ENCODE data around the gene TIMM44. TPM values are rescaled to one million over a fixed set of nuclear protein-coding genes. Genes with fewer than 3 reads are reported as not detected.
A peak's percentile ranks its signal among the peaks of the same experiment; 100 is the strongest.
"Not testable (repeated sequence)": the region's sequence is repeated elsewhere in the genome, so short reads cannot be mapped to it uniquely, and the experiment has no call there.

The TIMM44 gene
- total RNA-seq, 1 donor from 2014 or later: 80.7 TPM

- no peaks in the 10 kb centered on the region for H3K9me3 Mint-ChIP-seq
- H3K4me3 Mint-ChIP-seq: no peak overlapping the region
- DNase-seq (ENCODE audit: low spot score in 2 of 2, unreplicated experiment in 2 of 2): no peak
- TF ChIP-seq CTCF (IDR thresholded peaks at IDR 0.05; ENCODE audit: unreplicated experiment): no peak
- H3K27me3 Mint-ChIP-seq (ENCODE audit: low read depth): no peaks in the 10 kb centered on the region
- H3K4me1 Mint-ChIP-seq: peaks cover 20% of the 10 kb centered on the region
- peaks cover 4% of the 10 kb centered on the region for H3K36me3 Mint-ChIP-seq
- no peak overlapping the region for H3K27ac Mint-ChIP-seq
Measured at GRCh38 chr19:7932276-7932929, 11.1 kb downstream of the TIMM44 start.

GRCh38 chr19:7931221-7932061, 12.0 kb downstream of the TIMM44 start:
- DNase-seq (ENCODE audit: low spot score in 2 of 2, unreplicated experiment in 2 of 2): no peak
- peaks cover 4% of the 10 kb centered on the region for H3K36me3 Mint-ChIP-seq

GRCh38 chr19:7930765-7931164, 12.7 kb downstream of the TIMM44 start:
- H3K36me3 Mint-ChIP-seq: peaks cover 4% of the 10 kb centered on the region
- peak overlapping the region; percentile 100 for H3K27ac Mint-ChIP-seq

More at GRCh38 chr19:7931221-7932061, 12.0 kb downstream of the TIMM44 start:
- Mint-ChIP-seq H3K27me3 (ENCODE audit: low read depth) (no peaks in the 10 kb centered on the region), H3K4me1 (peaks cover 24% of the 10 kb centered on the region), H3K4me3 (no peak overlapping the region), H3K9me3 (no peaks in the 10 kb centered on the region), H3K27ac (peak overlapping the region; percentile 100)
- TF ChIP-seq CTCF (IDR thresholded peaks at IDR 0.05; ENCODE audit: unreplicated experiment): no peak

GRCh38 chr19:7930030-7930429, 13.4 kb downstream of the TIMM44 start:
- not testable (repeated sequence) for H3K9me3 Mint-ChIP-seq; H3K36me3 Mint-ChIP-seq; H3K4me3 Mint-ChIP-seq; H3K27me3 Mint-ChIP-seq (ENCODE audit: low read depth); DNase-seq (ENCODE audit: low spot score in 2 of 2, unreplicated experiment in 2 of 2)
- Mint-ChIP-seq H3K27ac (peak overlapping the region; percentile 100), H3K4me1 (peaks cover 28% of the 10 kb centered on the region)

More at GRCh38 chr19:7930765-7931164, 12.7 kb downstream of the TIMM44 start:
- TF ChIP-seq CTCF (IDR thresholded peaks at IDR 0.05; ENCODE audit: unreplicated experiment): no peak
- Mint-ChIP-seq H3K9me3 (no peaks in the 10 kb centered on the region), H3K4me1 (peaks cover 26% of the 10 kb centered on the region), H3K27me3 (ENCODE audit: low read depth) (no peaks in the 10 kb centered on the region), H3K4me3 (no peak overlapping the region)
- no peak for DNase-seq (ENCODE audit: low spot score in 2 of 2, unreplicated experiment in 2 of 2)

GRCh38 chr19:7928741-7929701, 14.4 kb downstream of the TIMM44 start:
- Mint-ChIP-seq H3K27me3 (ENCODE audit: low read depth) (no peaks in the 10 kb centered on the region), H3K27ac (peak overlapping the region; percentile 100), H3K9me3 (no peaks in the 10 kb centered on the region), H3K4me3 (peak overlapping the region; percentile 62), H3K4me1 (peaks cover 30% of the 10 kb centered on the region), H3K36me3 (no peaks in the 10 kb centered on the region)
- DNase-seq (ENCODE audit: low spot score in 2 of 2, unreplicated experiment in 2 of 2): peak in 1 of 2 experiments; percentile 71
- peak; percentile 56 for TF ChIP-seq CTCF (IDR thresholded peaks at IDR 0.05; ENCODE audit: unreplicated experiment)

All from mesothelial cell of epicardium (in vitro differentiated cells).